Activated T-cell treated with anti-CD3 and anti-CD28 coated beads for 48 hours (primary cell): ENCODE data around the gene SBF2.

ENCODE experiments used
- DNase-seq: peaks from one replicate; pipeline ENCODE4 v3.0.0-alpha.2; 2020; ENCODE audit warnings: low read depth

The SBF2 gene

GRCh38 chr11:9895006-9895405, 399.0 kb downstream of the SBF2 start:
- no peak for DNase-seq

- DNase-seq, result no peak
Observed at GRCh38 chr11:9893474-9893873, 400.5 kb downstream of the SBF2 start.

- DNase-seq, result no peak
Observed at GRCh38 chr11:9888938-9889337, 405.1 kb downstream of the SBF2 start.

GRCh38 chr11:9887472-9887871, 406.5 kb downstream of the SBF2 start:
- no peak for DNase-seq

GRCh38 chr11:9886595-9886994, 407.4 kb downstream of the SBF2 start:
- no peak for DNase-seq

GRCh38 chr11:9884601-9885000, 409.4 kb downstream of the SBF2 start:
- DNase-seq, result no peak

- no peak for DNase-seq
Observed at GRCh38 chr11:9880657-9881056, 413.4 kb downstream of the SBF2 start.

GRCh38 chr11:9878936-9879335, 415.1 kb downstream of the SBF2 start:
- no peak for DNase-seq

- DNase-seq, result no peak
Observed at GRCh38 chr11:9876331-9876730, 417.7 kb downstream of the SBF2 start.

GRCh38 chr11:9875862-9876261, 418.2 kb downstream of the SBF2 start:
- DNase-seq, result no peak

GRCh38 chr11:9875399-9875798, 418.6 kb downstream of the SBF2 start:
- no peak for DNase-seq

GRCh38 chr11:9874466-9874865, 419.6 kb downstream of the SBF2 start:
- no peak for DNase-seq

GRCh38 chr11:9868641-9869040, 425.4 kb downstream of the SBF2 start:
- no peak for DNase-seq

- no peak for DNase-seq
Observed at GRCh38 chr11:9862981-9863380, 431.0 kb downstream of the SBF2 start.

- peak; percentile 43 for DNase-seq
Observed at GRCh38 chr11:9861860-9862725, 431.9 kb downstream of the SBF2 start.

GRCh38 chr11:9859554-9860305, 434.3 kb downstream of the SBF2 start:
- DNase-seq, result no peak

- DNase-seq, result no peak
Observed at GRCh38 chr11:9858822-9859221, 435.2 kb downstream of the SBF2 start.

- DNase-seq, result no peak
Observed at GRCh38 chr11:9858218-9858617, 435.8 kb downstream of the SBF2 start.

- no peak for DNase-seq
Observed at GRCh38 chr11:9855579-9856287, 438.3 kb downstream of the SBF2 start.

- DNase-seq, result no peak
Observed at GRCh38 chr11:9853929-9854552, 440.0 kb downstream of the SBF2 start.

GRCh38 chr11:9852465-9852864, 441.6 kb downstream of the SBF2 start:
- no peak for DNase-seq

GRCh38 chr11:9851366-9851765, 442.7 kb downstream of the SBF2 start:
- DNase-seq, result no peak
